H1 (cell line): ENCODE measurements around the gene SETD9. TPM values are rescaled to one million over a fixed set of nuclear protein-coding genes. Genes with fewer than 3 reads are reported as not detected.

Experiments used
- CTCF ChIA-PET: fragments of 300-600 bp; sonication (Branson Sonifier 250); formaldehyde crosslinking; loops from one replicate; lab custom pipeline; 2021; ENCODE audit not compliant: partially characterized antibody; lab: Charles Lee
- POLR2A ChIA-PET: fragments of 300-600 bp; sonication (Branson Sonifier 250); formaldehyde crosslinking; loops from one replicate; lab custom pipeline; 2021; ENCODE audit warnings: inconsistent platforms; ENCODE audit not compliant: partially characterized antibody; lab: Charles Lee
- DNase-seq, 2 experiments: peaks; one replicate each; pipeline versions ENCODE4 v3.0.0 to v3.0.0-alpha.2; 2010 to 2022; ENCODE audit warnings: low spot score in 2 of 2, low read depth in 1 of 2, mixed read lengths in 1 of 2
- FAIRE-seq: peaks from 2 replicates; lab custom pipeline; 2011; peaks lifted over from hg19 to GRCh38; lab: Jason Lieb, UNC
- H2AFZ ChIP-seq: 2 replicates; pipeline ENCODE4 v1.8.1; 2012; ENCODE audit warnings: low read length, inconsistent platforms
- H2AK5ac ChIP-seq: 2 replicates; pipeline ENCODE4 v1.6.1; 2013; ENCODE audit warnings: low read depth, low read length
- H2BK120ac ChIP-seq: replicated peaks from 2 replicates; pipeline ENCODE3; 2013; ENCODE audit warnings: low read depth, low read length, inconsistent platforms
- H2BK12ac ChIP-seq: 2 replicates; pipeline ENCODE4 v1.6.1; 2013; ENCODE audit warnings: low read depth, low read length
- H2BK15ac ChIP-seq: 2 replicates; pipeline ENCODE4 v1.6.1; 2013; ENCODE audit warnings: low read length
- H2BK20ac ChIP-seq: 2 replicates; pipeline ENCODE4 v1.6.1; 2013; ENCODE audit warnings: low read length
- H2BK5ac ChIP-seq: 2 replicates; pipeline ENCODE4 v1.6.1; 2013; ENCODE audit warnings: low read depth, low read length
- H3K14ac ChIP-seq: 2 replicates; pipeline ENCODE4 v1.6.1; 2013; ENCODE audit warnings: inconsistent platforms; ENCODE audit not compliant: insufficient read length
- H3K18ac ChIP-seq: 2 replicates; pipeline ENCODE4 v1.6.1; 2013; ENCODE audit warnings: low read length; ENCODE audit errors: extremely low read depth
- H3K23ac ChIP-seq: 2 replicates; pipeline ENCODE4 v1.6.1; 2013; ENCODE audit warnings: inconsistent platforms; ENCODE audit not compliant: insufficient read length
- H3K23me2 ChIP-seq: 2 replicates; pipeline ENCODE4 v1.6.1; 2013; ENCODE audit warnings: low read depth, low read length
- H3K27ac ChIP-seq: 2 replicates; pipeline ENCODE4 v1.6.1; 2011; ENCODE audit warnings: low read depth, low read length, inconsistent platforms
- H3K27me3 ChIP-seq, 4 experiments: replicated peaks in 1 of 4; 1 replicate in 1 of 4; 2 replicates in 3 of 4; pipeline versions ENCODE4 v1.6.1 to v1.8.1; 2011 to 2013; ENCODE audit warnings: low read length in 3 of 4, mild to moderate bottlenecking in 3 of 4, inconsistent platforms in 2 of 4, mixed read lengths in 2 of 4, moderate library complexity in 1 of 4; ENCODE audit not compliant: control insufficient read depth in 3 of 4, insufficient read depth in 3 of 4; ENCODE audit errors: extremely low read depth in 1 of 4
- H3K36me3 ChIP-seq, 4 experiments: 2 replicates each; pipeline versions ENCODE4 v1.6.1 to v1.8.1; 2011 to 2013; ENCODE audit warnings: mild to moderate bottlenecking in 4 of 4, low read length in 3 of 4, moderate library complexity in 2 of 4, control low read depth in 1 of 4, inconsistent platforms in 1 of 4; ENCODE audit not compliant: insufficient read depth in 4 of 4, control insufficient read depth in 2 of 4
- H3K4ac ChIP-seq: replicated peaks from 2 replicates; pipeline ENCODE3; 2013; ENCODE audit warnings: low read length, low read depth, mixed read lengths, inconsistent platforms; ENCODE audit not compliant: insufficient read length
- H3K4me1 ChIP-seq, 4 experiments: replicated peaks in 1 of 4; 1 replicate in 1 of 4; 2 replicates in 3 of 4; pipeline versions ENCODE4 v1.6.1 to v1.8.1; 2011 to 2013; ENCODE audit warnings: low read length in 3 of 4, inconsistent platforms in 2 of 4, mixed read lengths in 1 of 4; ENCODE audit not compliant: insufficient read depth in 4 of 4, control insufficient read depth in 3 of 4
- H3K4me2 ChIP-seq, 2 experiments: 2 replicates each; pipeline versions ENCODE4 v1.6.1 to v1.8.1; 2011 to 2013; ENCODE audit warnings: low read depth in 2 of 2, low read length in 2 of 2, control low read depth in 1 of 2, inconsistent platforms in 1 of 2, mild to moderate bottlenecking in 1 of 2; ENCODE audit not compliant: insufficient read depth in 1 of 2
- H3K4me3 ChIP-seq, 4 experiments: fragments of 200-600, 300-600 bp in 1 of 4; sonication (generic), shearing (Covaris generic), sonication (Bioruptor Twin) in 1 of 4; 2 replicates each; pipeline versions ENCODE4 v1.5.1 to v1.8.1; 2011 to 2016; ENCODE audit warnings: low read length in 4 of 4, low read depth in 3 of 4, control low read depth in 2 of 4, inconsistent platforms in 2 of 4, mild to moderate bottlenecking in 2 of 4, mixed read lengths in 1 of 4, moderate library complexity in 1 of 4; ENCODE audit not compliant: insufficient read depth in 2 of 4; ENCODE audit errors: extremely low read depth in 1 of 4
- H3K56ac ChIP-seq: replicated peaks from 2 replicates; pipeline ENCODE3; 2013; ENCODE audit warnings: low read depth, mild to moderate bottlenecking, mixed read lengths, low read length, inconsistent platforms; ENCODE audit not compliant: insufficient read length
- H3K79me1 ChIP-seq: 2 replicates; pipeline ENCODE4 v1.6.1; 2013; ENCODE audit warnings: low read depth, low read length, control low read depth
- H3K79me2 ChIP-seq, 2 experiments: 2 replicates each; pipeline versions ENCODE4 v1.6.1 to v1.8.1; 2012 to 2013; ENCODE audit warnings: low read length in 2 of 2, mild to moderate bottlenecking in 2 of 2, inconsistent platforms in 1 of 2; ENCODE audit not compliant: insufficient read depth in 2 of 2, control insufficient read depth in 1 of 2
- H3K9ac ChIP-seq, 4 experiments: replicated peaks in 1 of 4; 1 replicate in 1 of 4; 2 replicates in 3 of 4; pipeline versions ENCODE4 v1.6.1 to v1.8.1; 2011 to 2013; ENCODE audit warnings: low read depth in 3 of 4, low read length in 3 of 4, control low read depth in 2 of 4, mild to moderate bottlenecking in 2 of 4, moderate library complexity in 2 of 4, inconsistent platforms in 1 of 4; ENCODE audit errors: extremely low read depth in 1 of 4
- H3K9me3 ChIP-seq, 2 experiments: 2 replicates each; pipeline versions ENCODE4 v1.6.1 to v1.8.1; 2012 to 2013; ENCODE audit warnings: mild to moderate bottlenecking in 2 of 2, moderate library complexity in 2 of 2, control low read depth in 1 of 2, inconsistent platforms in 1 of 2, low read depth in 1 of 2, low read length in 1 of 2, mixed read lengths in 1 of 2; ENCODE audit not compliant: insufficient read depth in 2 of 2
- H4K20me1 ChIP-seq, 2 experiments: replicated peaks in 1 of 2; 2 replicates each; pipeline versions ENCODE3 to v1.8.1; 2011 to 2013; ENCODE audit warnings: inconsistent platforms in 2 of 2, low read length in 2 of 2, mild to moderate bottlenecking in 1 of 2; ENCODE audit not compliant: insufficient read depth in 2 of 2, control insufficient read depth in 1 of 2
- H4K5ac ChIP-seq: 2 replicates; pipeline ENCODE4 v1.6.1; 2013; ENCODE audit warnings: low read length, low read depth, mixed read lengths, inconsistent platforms; ENCODE audit not compliant: insufficient read length
- H4K8ac ChIP-seq: 2 replicates; pipeline ENCODE4 v1.8.0; 2013; ENCODE audit warnings: mild to moderate bottlenecking, moderate library complexity, low read length, inconsistent platforms; ENCODE audit not compliant: insufficient read depth; ENCODE audit errors: extremely low read depth
- H4K91ac ChIP-seq: replicated peaks from 2 replicates; pipeline ENCODE3; 2013; ENCODE audit warnings: low read length, mixed read lengths, inconsistent platforms; ENCODE audit not compliant: insufficient read length
- EGR1 ChIP-seq: IDR thresholded peaks from 2 replicates; pipeline ENCODE4 v1.6.1; 2011; ENCODE audit warnings: low read depth, low read length, borderline replicate concordance
- EZH2 ChIP-seq: fragments of 200-600 bp; sonication (generic); IDR thresholded peaks from 2 replicates; pipeline ENCODE4 v1.7.1; 2012; ENCODE audit warnings: low read depth, mild to moderate bottlenecking, moderate library complexity, low read length, inconsistent platforms; ENCODE audit not compliant: severe bottlenecking
- POLR2A ChIP-seq, 2 experiments: IDR thresholded peaks; 1 replicate in 1 of 2; 2 replicates in 1 of 2; pipeline ENCODE4 v1.6.1; 2011; ENCODE audit warnings: low read depth in 2 of 2, low read length in 2 of 2, mild to moderate bottlenecking in 2 of 2; ENCODE audit errors: control extremely low read depth in 1 of 2
- POLR2AphosphoS5 ChIP-seq: IDR thresholded peaks from 2 replicates; pipeline ENCODE4 v1.6.1; 2011; ENCODE audit warnings: low read depth, low read length
- WGBS, 2 experiments: shearing (Covaris generic) in 1 of 2; methylation state at CpG; one replicate each; pipeline versions ENCODE4 v1.1.6 to v1.1.7; 2013 to 2015; ENCODE audit warnings: low lambda C conversion rate in 2 of 2, mixed read lengths in 2 of 2, inconsistent platforms in 1 of 2, low coverage in 1 of 2, missing lambda C conversion rate in 1 of 2; ENCODE audit not compliant: insufficient replicate concordance in 2 of 2, insufficient coverage in 1 of 2, insufficient read length in 1 of 2; ENCODE audit errors: extremely low coverage in 1 of 2, missing lambda C conversion rate in 1 of 2; 5-methylcytosine and 5-hydroxymethylcytosine counted together
- polyA plus RNA-seq, 7 experiments: library from polyadenylated mRNA; depleted of rRNA in 3 of 7; stranded (reverse) in 5 of 7; unstranded in 2 of 7; fragments of >200 nt in 5 of 7; fragments of 200-250 nt in 2 of 7; gene quantifications; 1 replicate in 5 of 7; 2 replicates in 1 of 7; 4 replicates in 1 of 7; pipeline versions ENCODE4 v1.2.1 to v1.2.3, GENCODE V29; 2011 to 2013; ENCODE audit warnings: missing spikeins in 2 of 7, mixed read lengths in 2 of 7
- total RNA-seq: library from RNA; stranded (reverse); fragmentation: NEBNext Ultra II Directional; extraction: Animal tissue kit (Norgen Biotek cat#: 25700); gene quantifications from 2 replicates; pipeline ENCODE4 v1.2.1, GENCODE V29; 2021

Gene SETD9
- total and polyA plus RNA-seq, 2 of the 8 experiments (the other 6 are each of a cell fraction or from before 2014, with no cell fraction given) = 4.5 to 11.9 TPM

- 0 out of 2 replicates have a peak, but pooled peaks cover 5% of the 10 kb centered on the region for H3K23me2 ChIP-seq
- no peaks in the 10 kb centered on the region; a peak in 1 of 4 replicates for H3K79me2 ChIP-seq
- H3K4me1 ChIP-seq = peaks cover 0 to 6% (median 1%) of the 10 kb centered on the region in 4 experiments; a peak in 3 of 7 replicates
- no peak overlapping the region for H3K4me3 ChIP-seq
- no peak overlapping the region for H3K4ac ChIP-seq
- WGBS, 2 experiments = 86% methylated on average over 2 of the region's 2 CpGs; no CpG with 5 or more reads in 1 of the 2 experiments
- H4K5ac ChIP-seq = no peak overlapping the region
- H3K4me2 ChIP-seq = no peak overlapping the region
- H3K27ac ChIP-seq = no peak overlapping the region
- no peak overlapping the region for H2AK5ac ChIP-seq
- no peak overlapping the region for H2BK120ac ChIP-seq
- H3K23ac ChIP-seq = no peak overlapping the region
- ChIA-PET CTCF (interaction anchor here (2.1 kb wide), 1 partner anchor 14 kb away, joined by 7 read pairs; no protein-coding TSS in a partner anchor), POLR2A (no interaction called here)
- no peaks in the 10 kb centered on the region for H4K20me1 ChIP-seq
- H3K27me3 ChIP-seq = no peaks in the 10 kb centered on the region
- H2AFZ ChIP-seq = no peak overlapping the region
- H3K9ac ChIP-seq = no peak overlapping the region
- no peak overlapping the region for H3K18ac ChIP-seq
- H4K8ac ChIP-seq = no peak overlapping the region
- no peak overlapping the region for H2BK12ac ChIP-seq
- FAIRE-seq (no peak), DNase-seq (no peak)
- H2BK5ac ChIP-seq = no peak overlapping the region
- H3K56ac ChIP-seq = no peak overlapping the region
- no peaks in the 10 kb centered on the region for H3K79me1 ChIP-seq
- no peak overlapping the region for H2BK20ac ChIP-seq
- no peak overlapping the region for H3K14ac ChIP-seq
- H3K9me3 ChIP-seq = no peaks in the 10 kb centered on the region
- no peak overlapping the region for H2BK15ac ChIP-seq
- H4K91ac ChIP-seq = no peak overlapping the region
- no peak for TF ChIP-seq EGR1
- no peak for TF ChIP-seq POLR2A (IDR thresholded peaks at IDR 0.05; ENCODE audit: control extremely low read depth in 1 of 2, low read depth in 2 of 2, low read length in 2 of 2)
- no peak for TF ChIP-seq EZH2
- no peak for TF ChIP-seq POLR2AphosphoS5
- H3K36me3 ChIP-seq = peaks cover 0 to 6% (median 0%) of the 10 kb centered on the region in 4 experiments; a peak in 2 of 8 replicates
Measured at GRCh38 chr5:56914678-56915077, 5.3 kb downstream of the SETD9 start.
